SU-DHL-6 (cell line): Measurements from ENCODE around the gene USF2.

ENCODE experiments used
- CTCF ChIP-seq: fragments of 200-600 bp; sonication (generic); IDR thresholded peaks from one replicate; pipeline ENCODE4 v1.5.1; 2017; ENCODE audit warnings: antibody characterized with exemption, mild to moderate bottlenecking, low read length, moderate library complexity; ENCODE audit not compliant: insufficient read depth, poor library complexity, severe bottlenecking
- EZH2phosphoT487 ChIP-seq: fragments of 200-600 bp; sonication (generic), shearing (Covaris generic); conservative IDR thresholded peaks from 2 replicates; pipeline ENCODE4 v1.6.1; 2018; ENCODE audit warnings: mild to moderate bottlenecking, antibody characterized with exemption, low read length, moderate library complexity, mixed read lengths

- TF ChIP-seq CTCF = no peak
- TF ChIP-seq EZH2phosphoT487 = no peak
Measured at GRCh38 chr19:35266520-35267352, 2.0 kb upstream of the USF2 start.
